Ureter (tissue), 1 donor: ENCODE measurements around the gene ESRRG. TPM values are rescaled to one million over a fixed set of nuclear protein-coding genes. Genes with fewer than 3 reads are reported as not detected.
"Not testable (repeated sequence)": the region's sequence is repeated elsewhere in the genome, so short reads cannot be mapped to it uniquely, and the experiment has no call there.

Experiments
- DNase-seq: peaks from one replicate; pipeline ENCODE4 v3.0.0-alpha.2; 2020; ENCODE audit warnings: low spot score
- total RNA-seq: library from RNA; stranded (reverse); gene quantifications from one replicate; pipeline ENCODE4 v1.2.4, GENCODE V29; 2023
- donor health status: DM: yes; HTN: yes; CAD: no.

ESRRG gene
- total RNA-seq, 1 donor from 2014 or later = 6.8 TPM

GRCh38 chr1:216704065-216704464, 19.2 kb downstream of the ESRRG start:
- not testable (repeated sequence) for DNase-seq

GRCh38 chr1:216702170-216702569, 21.1 kb downstream of the ESRRG start:
- no peak for DNase-seq

GRCh38 chr1:216700779-216701178, 22.4 kb downstream of the ESRRG start:
- DNase-seq = no peak

GRCh38 chr1:216691710-216692109, 31.5 kb downstream of the ESRRG start:
- no peak for DNase-seq

DNA sequence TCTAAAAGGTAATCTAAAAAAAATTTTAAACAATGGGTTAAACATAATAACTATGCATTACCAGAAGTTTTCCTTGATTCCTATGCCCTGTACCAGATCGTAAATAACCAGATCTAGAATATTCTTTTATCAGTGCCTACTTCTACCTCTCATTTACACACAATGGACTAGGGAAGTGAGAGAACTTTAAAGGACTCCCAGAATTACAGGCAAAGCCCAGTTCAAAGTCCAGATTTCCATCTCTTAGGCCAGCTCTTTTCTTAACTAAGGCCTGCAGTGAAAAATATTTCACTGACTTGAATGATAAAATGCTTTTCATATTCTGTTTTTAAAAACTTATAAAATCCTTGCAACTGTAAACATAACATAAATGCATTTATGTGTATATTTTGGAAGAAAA, 32.6 kb downstream of the ESRRG start:
- DNase-seq = no peak

GRCh38 chr1:216688127-216688657, 35.0 kb downstream of the ESRRG start:
- no peak for DNase-seq

DNA sequence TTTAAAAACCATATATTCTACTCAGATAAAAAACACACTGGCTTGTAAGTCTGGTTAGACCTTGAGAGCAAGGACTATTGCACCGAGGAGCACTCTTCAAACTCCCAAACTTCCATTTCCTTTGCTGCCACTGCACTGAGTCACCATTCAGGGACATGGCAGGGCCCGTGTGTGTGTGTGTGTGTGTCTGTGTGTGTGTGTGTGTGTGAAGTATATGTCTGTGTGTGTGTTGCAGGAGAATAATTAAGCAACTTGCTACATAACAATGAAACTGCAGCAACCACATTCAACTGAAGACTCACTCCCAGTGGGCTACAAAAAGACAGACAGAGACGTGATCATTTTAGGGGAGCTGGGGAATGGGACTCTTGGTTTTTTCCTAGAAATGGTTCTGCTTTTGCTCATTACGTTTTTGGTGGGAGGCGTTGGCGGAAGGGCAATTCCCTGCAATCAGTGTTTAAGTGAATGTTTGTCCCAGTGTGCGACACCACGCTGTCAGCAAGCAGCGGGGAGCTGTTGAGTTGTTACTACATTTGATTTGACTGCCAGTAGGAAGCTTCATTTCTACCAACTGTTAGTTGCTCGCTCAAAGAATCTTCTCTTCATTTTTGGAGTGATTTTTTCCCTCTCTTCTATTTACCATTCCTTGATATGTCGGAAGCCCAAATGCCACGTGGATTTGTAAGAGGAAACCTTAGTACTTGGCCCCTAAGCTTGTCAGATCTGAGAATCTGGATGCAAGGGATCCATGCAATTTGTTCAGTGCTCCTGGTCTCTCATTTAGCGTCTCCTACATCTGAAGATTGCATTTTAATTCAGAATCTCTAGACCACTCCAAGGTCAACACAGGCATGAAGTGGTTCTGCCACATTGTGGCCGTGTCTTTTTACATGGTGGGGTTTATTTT, 36.1 kb downstream of the ESRRG start:
- no peak for DNase-seq

GRCh38 chr1:216682752-216683151, 40.5 kb downstream of the ESRRG start:
- DNase-seq = no peak

- no peak for DNase-seq
Observed at GRCh38 chr1:216679108-216679507, 44.1 kb downstream of the ESRRG start.

DNA sequence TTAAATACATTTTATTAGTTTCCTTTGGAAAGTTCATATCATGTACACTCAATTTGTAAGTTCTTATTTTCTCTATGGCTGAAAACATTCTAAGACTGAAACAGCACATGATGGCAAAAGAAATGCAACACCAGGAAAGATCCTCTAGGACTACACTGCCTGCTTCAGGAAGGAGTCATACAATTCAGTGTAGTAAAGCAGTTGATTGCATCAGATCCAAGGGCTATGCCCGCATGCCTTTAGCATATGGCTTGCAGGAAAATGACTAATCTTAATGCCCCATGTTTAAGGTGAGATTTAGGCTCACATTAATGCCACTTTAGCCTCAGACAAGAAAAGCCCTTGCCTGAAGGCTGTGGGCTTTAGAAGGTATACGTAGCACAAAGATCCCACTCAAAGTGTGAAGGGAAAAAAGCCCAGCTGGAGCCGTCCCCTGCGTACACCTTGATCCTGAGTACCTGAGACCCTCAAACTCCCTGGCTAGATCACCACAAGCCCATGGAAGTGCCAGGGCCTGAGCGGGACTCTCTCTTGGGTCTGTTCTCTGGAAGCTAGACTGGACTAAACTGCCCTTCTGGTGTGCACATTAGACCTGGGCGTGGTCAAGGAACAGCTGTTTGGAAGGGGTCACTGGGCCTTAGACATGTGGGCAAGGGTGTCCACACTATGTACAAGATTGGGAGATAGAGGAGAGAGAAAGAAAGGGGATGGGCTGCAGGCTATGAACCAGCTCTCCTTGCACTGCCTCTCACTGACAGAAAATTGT, 52.9 kb downstream of the ESRRG start:
- DNase-seq = no peak

GRCh38 chr1:216666441-216666840, 56.8 kb downstream of the ESRRG start:
- DNase-seq = no peak

DNA sequence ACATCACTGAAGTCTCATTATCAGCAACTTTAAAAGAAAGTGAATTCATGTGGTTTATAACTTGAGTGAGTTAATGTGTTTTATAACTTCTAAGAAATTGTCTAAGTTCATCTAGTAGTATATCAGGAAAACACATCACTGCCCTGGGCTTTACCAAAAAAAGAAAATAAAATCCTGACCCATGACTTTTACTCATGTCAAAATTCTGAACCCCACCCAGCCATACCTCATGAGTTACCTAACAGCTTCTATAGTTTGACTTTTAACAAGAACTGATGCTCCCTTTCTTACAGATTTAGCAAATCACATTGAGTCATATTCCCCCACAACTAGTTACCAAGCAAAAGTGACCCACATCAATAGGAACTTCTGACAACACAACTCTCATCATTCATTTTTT, 57.4 kb downstream of the ESRRG start:
- no peak for DNase-seq

- DNase-seq = no peak
Observed at GRCh38 chr1:216665406-216665805, 57.8 kb downstream of the ESRRG start.

GRCh38 chr1:216662681-216663080, 60.5 kb downstream of the ESRRG start:
- DNase-seq = no peak

- no peak for DNase-seq
Observed at GRCh38 chr1:216660561-216660960, 62.7 kb downstream of the ESRRG start.

DNA sequence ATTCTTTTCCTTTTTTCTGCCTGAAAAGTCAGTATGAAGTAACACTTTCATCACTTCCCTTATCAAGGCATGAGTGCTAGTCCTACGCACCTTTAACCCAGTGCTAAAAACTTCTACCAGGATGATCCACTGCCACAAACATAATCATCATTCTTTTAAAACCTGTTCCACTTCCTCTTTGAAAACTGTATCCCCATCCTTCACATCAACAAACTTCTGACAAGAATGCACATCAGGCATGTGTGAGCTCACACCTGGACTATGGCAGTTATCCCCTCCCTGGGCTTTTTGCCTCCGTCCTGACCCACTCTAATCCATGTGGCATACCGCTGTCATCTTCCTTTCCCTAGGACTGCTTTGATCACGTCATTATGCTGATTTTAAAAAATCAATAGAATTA, 70.2 kb downstream of the ESRRG start:
- no peak for DNase-seq

DNA sequence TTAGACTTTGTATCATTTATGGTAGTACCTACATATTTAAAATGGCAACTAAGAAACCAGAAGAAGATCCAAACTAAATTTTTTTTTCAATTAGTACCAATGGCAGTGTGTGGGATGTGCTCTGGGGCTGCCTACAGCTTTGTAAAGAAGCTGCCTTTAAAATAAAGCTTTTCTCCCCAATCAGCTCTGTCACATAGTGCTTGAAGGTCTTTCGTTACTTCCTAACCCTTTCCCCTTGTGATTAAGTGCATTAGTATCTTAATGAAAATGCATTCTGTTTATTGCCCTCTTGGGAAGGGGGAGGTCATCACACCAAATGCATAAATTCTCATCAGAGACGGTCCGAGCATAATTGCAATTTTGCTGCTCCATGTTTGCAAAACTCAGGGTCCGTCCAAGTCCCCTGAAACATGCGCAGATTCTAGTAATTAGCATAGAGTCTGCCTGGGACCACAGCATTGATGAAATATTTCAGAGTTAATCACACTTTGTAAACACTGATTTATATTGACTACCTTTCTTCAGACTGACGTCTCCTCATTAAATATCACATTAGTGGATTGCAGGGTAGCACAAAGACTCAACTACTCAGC, 71.3 kb downstream of the ESRRG start:
- no peak for DNase-seq

GRCh38 chr1:216643176-216643575, 80.1 kb downstream of the ESRRG start:
- no peak for DNase-seq

- DNase-seq = no peak
Observed at GRCh38 chr1:216641669-216642460, 81.4 kb downstream of the ESRRG start.

- DNase-seq = no peak
Observed at GRCh38 chr1:216640100-216640499, 83.1 kb downstream of the ESRRG start.

DNA sequence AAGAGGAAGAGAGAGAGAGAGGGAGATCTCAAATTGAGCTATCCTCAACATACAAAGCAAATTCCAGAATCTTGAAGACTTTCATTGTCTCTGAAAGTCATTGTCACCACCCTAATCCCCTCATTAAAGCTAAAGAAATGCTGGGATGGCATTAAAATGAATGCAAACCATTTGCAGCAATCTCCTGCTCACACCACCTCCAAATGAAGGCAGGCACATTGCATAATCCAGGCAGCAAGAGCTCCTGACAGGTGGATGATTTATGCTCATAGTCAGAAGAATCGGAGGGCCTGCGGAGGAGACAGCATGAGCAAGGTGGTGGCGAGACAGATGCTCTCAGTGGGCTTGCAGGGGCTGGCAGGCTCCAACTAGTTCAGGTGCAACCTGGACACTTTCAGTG, 90.2 kb downstream of the ESRRG start:
- no peak for DNase-seq

DNA sequence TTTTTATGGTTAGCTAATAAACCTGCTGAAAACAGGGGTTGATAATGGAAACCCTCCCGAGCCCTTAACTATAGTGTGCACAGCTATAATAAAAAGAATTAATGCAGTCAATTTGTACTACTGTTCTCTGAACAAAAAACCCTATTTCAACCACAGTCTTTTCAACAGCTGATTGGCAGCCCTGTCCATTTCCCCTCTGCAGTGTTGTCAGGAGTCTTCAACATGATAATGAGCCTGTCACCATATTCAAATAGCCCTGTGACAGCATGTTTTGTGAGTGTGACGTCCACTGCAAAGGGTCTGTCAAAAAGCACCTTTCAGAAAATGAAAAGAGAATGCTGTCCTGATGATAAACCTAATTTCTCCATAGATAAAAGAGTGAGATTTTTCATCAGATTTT, 92.7 kb downstream of the ESRRG start:
- DNase-seq = no peak
